Spleen (tissue), 11 donors: Measurements from ENCODE around the gene TRPV2. TPM values are rescaled to one million over a fixed set of nuclear protein-coding genes. Genes with fewer than 3 reads are reported as not detected.
A peak's percentile ranks its signal among the peaks of the same experiment; 100 is the strongest.

Experiments used
- DNase-seq: peaks from one replicate; pipeline ENCODE4 v3.0.0-alpha.2; 2020
- H3K27ac ChIP-seq, 8 donors: fragments of 200-600 bp; sonication (generic) in 7 of 8; 1 replicate in 4 of 8; 2 replicates in 4 of 8; pipeline versions ENCODE4 v1.5.0 to v1.8.0; 2016 to 2021; ENCODE audit warnings: inconsistent platforms in 4 of 8, mild to moderate bottlenecking in 4 of 8, moderate library complexity in 1 of 8
- H3K27me3 ChIP-seq, 7 donors: fragments of 200-600 bp; sonication (generic) in 6 of 7; replicated peaks in 1 of 7; 1 replicate in 4 of 7; 2 replicates in 3 of 7; pipeline versions ENCODE4 v1.5.0 to v1.8.0; 2016 to 2021; ENCODE audit warnings: inconsistent platforms in 3 of 7, mild to moderate bottlenecking in 1 of 7
- H3K36me3 ChIP-seq, 6 donors: fragments of 200-600 bp; sonication (generic) in 5 of 6; 1 replicate in 4 of 6; 2 replicates in 2 of 6; pipeline versions ENCODE4 v1.5.0 to v1.8.0; 2016 to 2021; ENCODE audit warnings: inconsistent platforms in 2 of 6
- H3K4me1 ChIP-seq, 6 donors: fragments of 200-600 bp; sonication (generic) in 5 of 6; 1 replicate in 3 of 6; 2 replicates in 3 of 6; pipeline versions ENCODE4 v1.5.0 to v1.8.0; 2016 to 2021; ENCODE audit warnings: inconsistent platforms in 3 of 6
- H3K4me3 ChIP-seq, 8 donors: fragments of 200-600 bp; sonication (generic) in 7 of 8; 1 replicate in 4 of 8; 2 replicates in 4 of 8; pipeline versions ENCODE4 v1.5.0 to v1.8.0; 2016 to 2021; ENCODE audit warnings: inconsistent platforms in 4 of 8, mild to moderate bottlenecking in 4 of 8, moderate library complexity in 2 of 8
- H3K9me3 ChIP-seq, 8 donors: fragments of 200-600 bp; sonication (generic) in 7 of 8; 1 replicate in 4 of 8; 2 replicates in 4 of 8; pipeline versions ENCODE4 v1.5.0 to v1.8.0; 2016 to 2021; ENCODE audit warnings: inconsistent platforms in 4 of 8
- CTCF ChIP-seq, 11 experiments: fragments of 200-600 bp in 7 of 11; fragments of 450-650 bp in 4 of 11; sonication (generic) in 4 of 11; IDR thresholded peaks in 8 of 11; conservative IDR thresholded peaks in 3 of 11; 1 replicate in 7 of 11; 2 replicates in 4 of 11; pipeline versions ENCODE4 v1.4.0 to v1.8.0; 2016 to 2021; ENCODE audit warnings: antibody characterized with exemption in 11 of 11, inconsistent platforms in 4 of 11, mild to moderate bottlenecking in 1 of 11
- POLR2A ChIP-seq, 3 donors: fragments of 450-650 bp; IDR thresholded peaks; one replicate each; pipeline ENCODE4 v1.5.1; 2017; ENCODE audit warnings: antibody characterized with exemption in 3 of 3, mild to moderate bottlenecking in 1 of 3
- POLR2AphosphoS5 ChIP-seq, 3 donors: sonication (generic); formaldehyde crosslinking; IDR thresholded peaks; one replicate each; pipeline ENCODE4 v1.5.1; 2017; ENCODE audit warnings: antibody characterized with exemption in 3 of 3
- WGBS, 5 donors: extraction: QIAGEN DNeasy Blood & Tissue Kit in 3 of 5; methylation state at CpG; one replicate each; pipeline versions ENCODE4 v1.1.5 to v1.1.7; 2013 to 2018; 5-methylcytosine and 5-hydroxymethylcytosine counted together
- intact Hi-C: fragments of 100-400 bp; cut with DNase I; formaldehyde crosslinking; loops from one replicate; pipeline ENCODE4 v1.15.0; 2023; ENCODE audit warnings: low total_unique reads
- polyA plus RNA-seq, 3 donors: library from polyadenylated mRNA; stranded (reverse); fragments of 200-250 nt; gene quantifications; one replicate each; pipeline ENCODE4 v1.2.1, GENCODE V29; 2013
- total RNA-seq, 7 donors: library from RNA; depleted of rRNA in 3 of 7; stranded (reverse); fragments of >200 nt in 3 of 7; fragmentation: NEBNext Ultra II Directional in 4 of 7; extraction: Animal tissue kit (Norgen Biotek cat#: 25700) in 4 of 7; gene quantifications; one replicate each; pipeline versions ENCODE4 v1.1.0 to v1.2.1, GENCODE V29; 2016 to 2021
- donor health status: healthy with polysubstance abuse.
- donor health status: DM: no; HTN: no; CAD: no; lungs with moderate emphysema.
- donor health status: DM: no; HTN: no; CAD: no.
- donor health status: Bipolar disorder and iron deficiency.
- donor health status: healthy.
- donor health status: DM: no; HTN: no; CAD: no.
- donor health status: DM: yes; HTN: yes; CAD: no.

Gene TRPV2
- total and polyA plus RNA-seq, 10 donors = 37.0 to 85.7 (median 52.6) TPM

- H3K4me1 ChIP-seq = peaks cover 24 to 56% (median 44%) of the 10 kb centered on the region in 6 donors
- no peaks in the 10 kb centered on the region for H3K27me3 ChIP-seq
- peak overlapping the region in 1 of 8 donors; percentile 96 for H3K27ac ChIP-seq
- H3K4me3 ChIP-seq = no peak overlapping the region
- DNase-seq = no peak
- TF ChIP-seq POLR2A (IDR thresholded peaks at IDR 0.05) = no peak
- TF ChIP-seq POLR2AphosphoS5 (IDR thresholded peaks at IDR 0.05) = no peak
- WGBS, 5 donors = 38 to 75% (median 45%) methylated on average over 4 to 10 of the region's 10 CpGs
- H3K36me3 ChIP-seq = peaks cover 0 to 76% (median 68%) of the 10 kb centered on the region in 6 donors
- H3K9me3 ChIP-seq = no peaks in the 10 kb centered on the region
- intact Hi-C loops = loop anchor here (10.0 kb wide), 1 partner anchor 55 kb away; no protein-coding TSS in a partner anchor
These were observed 4.5 kb downstream of the TRPV2 start for GRCh38 chr17:16419929-16420271.

GRCh38 chr17:16422416-16422815, 7.0 kb downstream of the TRPV2 start:
- Histone ChIP-seq H3K27me3 (no peaks in the 10 kb centered on the region), H3K9me3 (no peaks in the 10 kb centered on the region), H3K27ac (no peak overlapping the region), H3K4me3 (no peak overlapping the region), H3K36me3 (peaks cover 0 to 100% (median 90%) of the 10 kb centered on the region in 6 donors), H3K4me1 (peaks cover 18 to 32% (median 29%) of the 10 kb centered on the region in 6 donors)
- intact Hi-C loops = no loop called here
- WGBS, 5 donors = 87 to 97% (median 95%) methylated on average over 7 of the region's 7 CpGs
- TF ChIP-seq POLR2A (IDR thresholded peaks at IDR 0.05) (no peak), CTCF (IDR thresholded peaks at IDR 0.05 in 8 of 11, conservative IDR thresholded peaks at IDR 0.05 in 3 of 11) (no peak), POLR2AphosphoS5 (IDR thresholded peaks at IDR 0.05) (no peak)
- no peak for DNase-seq

DNA sequence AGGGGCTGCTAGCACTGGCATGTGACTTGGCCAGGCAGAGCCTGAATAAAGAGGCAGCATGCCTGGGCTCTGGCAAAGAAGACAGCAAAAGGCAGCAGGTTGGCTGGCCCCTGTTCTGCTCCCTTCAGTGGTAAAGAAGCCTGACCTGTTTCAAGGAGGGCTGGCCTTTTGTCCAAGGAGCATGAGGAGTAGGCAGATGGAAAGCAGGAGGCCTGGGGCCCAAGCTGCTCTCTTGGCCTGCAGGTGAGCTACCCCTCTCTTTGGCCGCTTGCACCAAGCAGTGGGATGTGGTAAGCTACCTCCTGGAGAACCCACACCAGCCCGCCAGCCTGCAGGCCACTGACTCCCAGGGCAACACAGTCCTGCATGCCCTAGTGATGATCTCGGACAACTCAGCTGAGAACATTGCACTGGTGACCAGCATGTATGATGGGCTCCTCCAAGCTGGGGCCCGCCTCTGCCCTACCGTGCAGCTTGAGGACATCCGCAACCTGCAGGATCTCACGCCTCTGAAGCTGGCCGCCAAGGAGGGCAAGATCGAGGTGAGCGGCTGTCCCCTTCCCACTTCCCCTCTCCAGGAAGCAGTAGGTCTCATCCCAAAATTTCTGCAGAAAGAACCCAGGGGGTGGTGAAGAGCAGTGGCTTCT, 8.0 kb downstream of the TRPV2 start:
- intact Hi-C loops = no loop called here
- Histone ChIP-seq H3K36me3 (peaks cover 0 to 100% (median 90%) of the 10 kb centered on the region in 6 donors), H3K27ac (no peak overlapping the region), H3K9me3 (no peaks in the 10 kb centered on the region), H3K4me1 (peaks cover 11 to 26% (median 20%) of the 10 kb centered on the region in 6 donors), H3K4me3 (no peak overlapping the region), H3K27me3 (no peaks in the 10 kb centered on the region)
- TF ChIP-seq POLR2A (IDR thresholded peaks at IDR 0.05) (no peak), CTCF (IDR thresholded peaks at IDR 0.05 in 8 of 11, conservative IDR thresholded peaks at IDR 0.05 in 3 of 11) (no peak), POLR2AphosphoS5 (IDR thresholded peaks at IDR 0.05) (peak in 1 of 3 donors; percentile 38)
- DNase-seq = no peak
- 89 to 93% (median 91%) methylated on average over 9 to 10 of the region's 10 CpGs for WGBS, 5 donors

- 77 to 94% (median 79%) methylated on average over 6 of the region's 6 CpGs for WGBS, 5 donors
- no peak overlapping the region for H3K27ac ChIP-seq
- intact Hi-C loops = no loop called here
- peaks cover 0 to 8% (median 1%) of the 10 kb centered on the region in 6 donors for H3K4me1 ChIP-seq
- H3K9me3 ChIP-seq = no peaks in the 10 kb centered on the region
- H3K4me3 ChIP-seq = no peak overlapping the region
- no peak for DNase-seq
- H3K27me3 ChIP-seq = no peaks in the 10 kb centered on the region
- TF ChIP-seq CTCF (IDR thresholded peaks at IDR 0.05 in 8 of 11, conservative IDR thresholded peaks at IDR 0.05 in 3 of 11) (no peak), POLR2AphosphoS5 (IDR thresholded peaks at IDR 0.05) (no peak), POLR2A (IDR thresholded peaks at IDR 0.05) (no peak)
- peaks cover 0 to 100% (median 90%) of the 10 kb centered on the region in 6 donors for H3K36me3 ChIP-seq
These were observed 9.8 kb downstream of the TRPV2 start for GRCh38 chr17:16425202-16425601.
